Measurements from ENCODE around the gene PARD6B. TPM values are rescaled to one million over a fixed set of nuclear protein-coding genes. Genes with fewer than 3 reads are reported as not detected.
"Not testable (repeated sequence)": the region's sequence is repeated elsewhere in the genome, so short reads cannot be mapped to it uniquely, and the experiment has no call there.

The PARD6B gene
- polyA plus RNA-seq, 1 donor = 10.9 TPM

- DNase-seq = peak in 1 of 2 donors; percentile 24
- H3K4me1 ChIP-seq (ENCODE audit: control insufficient read depth, insufficient read depth, low read length) = peaks cover 22% of the 10 kb centered on the region
- H3K4me3 ChIP-seq (ENCODE audit: low read length) = peak overlapping the region; percentile 52
- H3K9me3 ChIP-seq (ENCODE audit: control insufficient read depth, low read depth, low read length) = no peaks in the 10 kb centered on the region
- no peaks in the 10 kb centered on the region for H3K36me3 ChIP-seq (ENCODE audit: control insufficient read depth, insufficient read depth, low read length)
- peak overlapping the region; percentile 53 for H3K27ac ChIP-seq (ENCODE audit: low read length)
- peaks cover 25% of the 10 kb centered on the region for H3K27me3 ChIP-seq (ENCODE audit: control insufficient read depth, insufficient read depth, low read length)
- 40% methylated on average over 1 of the region's 23 CpGs for WGBS (ENCODE audit: insufficient coverage, low lambda C conversion rate)
Observed at GRCh38 chr20:50691573-50692551, 39.5 kb upstream of the PARD6B start.

GRCh38 chr20:50692552-50692933, 38.8 kb upstream of the PARD6B start:
- no peak overlapping the region for H3K4me3 ChIP-seq (ENCODE audit: low read length)
- peaks cover 22% of the 10 kb centered on the region for H3K4me1 ChIP-seq (ENCODE audit: control insufficient read depth, insufficient read depth, low read length)
- no peak overlapping the region for H3K27ac ChIP-seq (ENCODE audit: low read length)
- H3K36me3 ChIP-seq (ENCODE audit: control insufficient read depth, insufficient read depth, low read length) = no peaks in the 10 kb centered on the region
- H3K9me3 ChIP-seq (ENCODE audit: control insufficient read depth, low read depth, low read length) = no peaks in the 10 kb centered on the region
- DNase-seq = no peak
- H3K27me3 ChIP-seq (ENCODE audit: control insufficient read depth, insufficient read depth, low read length) = peaks cover 25% of the 10 kb centered on the region
- no CpG with 5 or more reads among the region's 2 CpGs for WGBS (ENCODE audit: insufficient coverage, low lambda C conversion rate)

- no CpG with 5 or more reads among the region's 1 CpG for WGBS (ENCODE audit: insufficient coverage, low lambda C conversion rate)
- H3K4me3 ChIP-seq (ENCODE audit: low read length) = no peak overlapping the region
- peaks cover 25% of the 10 kb centered on the region for H3K27me3 ChIP-seq (ENCODE audit: control insufficient read depth, insufficient read depth, low read length)
- peaks cover 22% of the 10 kb centered on the region for H3K4me1 ChIP-seq (ENCODE audit: control insufficient read depth, insufficient read depth, low read length)
- no peaks in the 10 kb centered on the region for H3K36me3 ChIP-seq (ENCODE audit: control insufficient read depth, insufficient read depth, low read length)
- no peak for DNase-seq
- H3K9me3 ChIP-seq (ENCODE audit: control insufficient read depth, low read depth, low read length) = no peaks in the 10 kb centered on the region
- no peak overlapping the region for H3K27ac ChIP-seq (ENCODE audit: low read length)
Observed at GRCh38 chr20:50693001-50693400, 38.4 kb upstream of the PARD6B start.

- Histone ChIP-seq H3K4me3 (ENCODE audit: low read length) (no peak overlapping the region), H3K9me3 (ENCODE audit: control insufficient read depth, low read depth, low read length) (no peaks in the 10 kb centered on the region), H3K27me3 (ENCODE audit: control insufficient read depth, insufficient read depth, low read length) (peaks cover 24% of the 10 kb centered on the region), H3K27ac (ENCODE audit: low read length) (no peak overlapping the region), H3K4me1 (ENCODE audit: control insufficient read depth, insufficient read depth, low read length) (peaks cover 21% of the 10 kb centered on the region), H3K36me3 (ENCODE audit: control insufficient read depth, insufficient read depth, low read length) (no peaks in the 10 kb centered on the region)
- DNase-seq = no peak
- WGBS (ENCODE audit: insufficient coverage, low lambda C conversion rate) = 95% methylated on average over 2 of the region's 9 CpGs
Observed at GRCh38 chr20:50694379-50695134, 36.8 kb upstream of the PARD6B start.

- Histone ChIP-seq H3K4me1 (ENCODE audit: control insufficient read depth, insufficient read depth, low read length) (peaks cover 13% of the 10 kb centered on the region), H3K36me3 (ENCODE audit: control insufficient read depth, insufficient read depth, low read length) (no peaks in the 10 kb centered on the region), H3K4me3 (ENCODE audit: low read length) (no peak overlapping the region), H3K27ac (ENCODE audit: low read length) (no peak overlapping the region), H3K27me3 (ENCODE audit: control insufficient read depth, insufficient read depth, low read length) (peaks cover 21% of the 10 kb centered on the region), H3K9me3 (ENCODE audit: control insufficient read depth, low read depth, low read length) (no peaks in the 10 kb centered on the region)
- 80% methylated on average over 1 of the region's 9 CpGs for WGBS (ENCODE audit: insufficient coverage, low lambda C conversion rate)
- no peak for DNase-seq
Observed at GRCh38 chr20:50695135-50695872, 36.1 kb upstream of the PARD6B start.

- WGBS (ENCODE audit: insufficient coverage, low lambda C conversion rate) = no CpG with 5 or more reads among the region's 7 CpGs
Observed at GRCh38 chr20:50698255-50698654, 33.1 kb upstream of the PARD6B start.

GRCh38 chr20:50699688-50700087, 31.7 kb upstream of the PARD6B start:
- Histone ChIP-seq H3K36me3 (ENCODE audit: control insufficient read depth, insufficient read depth, low read length) (no peaks in the 10 kb centered on the region), H3K4me1 (ENCODE audit: control insufficient read depth, insufficient read depth, low read length) (no peaks in the 10 kb centered on the region), H3K27me3 (ENCODE audit: control insufficient read depth, insufficient read depth, low read length) (no peaks in the 10 kb centered on the region), H3K9me3 (ENCODE audit: control insufficient read depth, low read depth, low read length) (no peaks in the 10 kb centered on the region), H3K27ac (ENCODE audit: low read length) (no peak overlapping the region), H3K4me3 (ENCODE audit: low read length) (no peak overlapping the region)
- DNase-seq = no peak
- no CpG with 5 or more reads among the region's 5 CpGs for WGBS (ENCODE audit: insufficient coverage, low lambda C conversion rate)

More at GRCh38 chr20:50698255-50698654, 33.1 kb upstream of the PARD6B start:
- not testable (repeated sequence) for H3K4me1 ChIP-seq (ENCODE audit: control insufficient read depth, insufficient read depth, low read length); H3K4me3 ChIP-seq (ENCODE audit: low read length); DNase-seq; H3K27ac ChIP-seq (ENCODE audit: low read length); H3K27me3 ChIP-seq (ENCODE audit: control insufficient read depth, insufficient read depth, low read length); H3K36me3 ChIP-seq (ENCODE audit: control insufficient read depth, insufficient read depth, low read length); H3K9me3 ChIP-seq (ENCODE audit: control insufficient read depth, low read depth, low read length)

GRCh38 chr20:50701041-50701963, 30.1 kb upstream of the PARD6B start:
- H3K27ac ChIP-seq (ENCODE audit: low read length) = no peak overlapping the region
- no CpG with 5 or more reads among the region's 11 CpGs for WGBS (ENCODE audit: insufficient coverage, low lambda C conversion rate)
- DNase-seq = no peak

GRCh38 chr20:50703651-50704438, 27.5 kb upstream of the PARD6B start:
- H3K27me3 ChIP-seq (ENCODE audit: control insufficient read depth, insufficient read depth, low read length); H3K4me1 ChIP-seq (ENCODE audit: control insufficient read depth, insufficient read depth, low read length); H3K36me3 ChIP-seq (ENCODE audit: control insufficient read depth, insufficient read depth, low read length); H3K9me3 ChIP-seq (ENCODE audit: control insufficient read depth, low read depth, low read length); DNase-seq; H3K27ac ChIP-seq (ENCODE audit: low read length); H3K4me3 ChIP-seq (ENCODE audit: low read length): not testable (repeated sequence)
- no CpG with 5 or more reads among the region's 9 CpGs for WGBS (ENCODE audit: insufficient coverage, low lambda C conversion rate)

More at GRCh38 chr20:50701041-50701963, 30.1 kb upstream of the PARD6B start:
- Histone ChIP-seq H3K9me3 (ENCODE audit: control insufficient read depth, low read depth, low read length) (no peaks in the 10 kb centered on the region), H3K36me3 (ENCODE audit: control insufficient read depth, insufficient read depth, low read length) (no peaks in the 10 kb centered on the region), H3K27me3 (ENCODE audit: control insufficient read depth, insufficient read depth, low read length) (no peaks in the 10 kb centered on the region), H3K4me1 (ENCODE audit: control insufficient read depth, insufficient read depth, low read length) (no peaks in the 10 kb centered on the region), H3K4me3 (ENCODE audit: low read length) (no peak overlapping the region)
